ENCODE measurements around the gene KIF16B. TPM values are rescaled to one million over a fixed set of nuclear protein-coding genes. Genes with fewer than 3 reads are reported as not detected.

Gene KIF16B
- total RNA-seq, 6 experiments from 2014 or later, result 8.4 to 15.9 (median 11.7) TPM

GRCh38 chr20:16613954-16614353 lies 40.7 kb upstream of the KIF16B start:
- intact Hi-C loops (cut with DNase I), result no loop called here

DNA sequence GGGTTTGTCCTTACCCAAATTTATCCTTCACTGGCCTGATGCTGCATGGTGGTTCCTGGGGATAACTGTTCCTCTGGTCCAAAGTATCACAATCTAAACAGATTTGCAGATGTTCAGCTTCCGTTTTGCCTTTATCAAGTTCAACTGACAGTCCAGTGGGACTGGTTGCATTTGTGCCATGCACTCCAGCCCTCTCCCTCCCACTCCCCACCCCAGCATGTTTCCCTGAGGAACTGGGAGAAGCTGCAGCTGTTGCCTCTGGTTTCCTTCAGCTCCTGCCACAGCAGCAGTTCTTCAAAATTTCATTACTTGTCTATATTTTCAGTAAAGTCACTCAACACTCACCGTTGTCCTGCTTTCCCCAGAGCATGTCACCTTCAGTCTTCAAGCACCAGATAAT lies 39.5 kb upstream of the KIF16B start:
- 82% methylated on average over 2 of the region's 2 CpGs for WGBS (ENCODE audit: insufficient coverage, low coverage, low lambda C conversion rate, missing lambda C conversion rate)
- no peaks in the 10 kb centered on the region for H3K36me3 ChIP-seq
- DNase-seq, result no peak
- TF ChIP-seq CTCF (IDR thresholded peaks at IDR 0.05), result no peak
- no peak for TF ChIP-seq POLR2A (IDR thresholded peaks at IDR 0.05)
- H3K27ac ChIP-seq, result no peak overlapping the region
- H3K4me1 ChIP-seq, result peaks cover 0 to 11% (median 5%) of the 10 kb centered on the region in 4 donors
- no peaks in the 10 kb centered on the region for H3K27me3 ChIP-seq
- H3K4me3 ChIP-seq, result no peak overlapping the region
- intact Hi-C loops (cut with DNase I), result no loop called here
- ATAC-seq, result no peak
- no peaks in the 10 kb centered on the region for H3K9me3 ChIP-seq

More at GRCh38 chr20:16613954-16614353, 40.7 kb upstream of the KIF16B start:
- ATAC-seq, result no peak
- Histone ChIP-seq H3K4me1 (no peaks in the 10 kb centered on the region), H3K4me3 (no peak overlapping the region), H3K27me3 (no peaks in the 10 kb centered on the region), H3K9me3 (no peaks in the 10 kb centered on the region), H3K36me3 (no peaks in the 10 kb centered on the region), H3K27ac (no peak overlapping the region)
- DNase-seq, result no peak
- 66% methylated on average over 6 of the region's 6 CpGs for WGBS (ENCODE audit: insufficient coverage, low coverage, low lambda C conversion rate, missing lambda C conversion rate)
- TF ChIP-seq POLR2A (IDR thresholded peaks at IDR 0.05) (no peak), CTCF (IDR thresholded peaks at IDR 0.05) (no peak)

- TF ChIP-seq POLR2A (IDR thresholded peaks at IDR 0.05), result no peak
- no peak for TF ChIP-seq CTCF (IDR thresholded peaks at IDR 0.05)
- Histone ChIP-seq H3K36me3 (no peaks in the 10 kb centered on the region), H3K9me3 (no peaks in the 10 kb centered on the region), H3K27ac (no peak overlapping the region), H3K4me1 (peaks cover 0 to 16% (median 8%) of the 10 kb centered on the region in 4 donors), H3K27me3 (no peaks in the 10 kb centered on the region), H3K4me3 (no peak overlapping the region)
- ATAC-seq (no peak), DNase-seq (no peak)
- intact Hi-C loops (cut with DNase I), result no loop called here
- WGBS (ENCODE audit: insufficient coverage, low coverage, low lambda C conversion rate, missing lambda C conversion rate), result no CpG with 5 or more reads among the region's 6 CpGs
Observed at GRCh38 chr20:16611817-16612216, 38.6 kb upstream of the KIF16B start.

DNA sequence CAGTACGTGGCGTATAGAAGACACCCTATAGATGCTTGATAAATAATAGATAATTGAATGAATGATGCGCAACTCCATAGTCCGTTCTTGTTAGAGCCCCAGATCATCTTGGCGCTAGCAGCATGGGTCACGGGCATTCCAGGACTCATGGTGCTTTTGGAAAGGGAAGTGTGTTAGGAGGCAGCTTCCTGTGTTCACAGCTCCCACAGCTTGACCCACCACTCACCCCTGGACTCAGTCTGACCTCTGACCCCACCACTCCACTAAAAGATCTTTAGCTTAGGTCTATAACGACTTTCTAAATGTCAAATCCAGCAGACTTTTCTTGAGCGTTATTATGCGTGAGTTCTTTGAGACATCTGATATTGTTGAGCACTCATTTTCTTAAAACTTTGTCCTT lies 35.8 kb upstream of the KIF16B start:
- 68% methylated on average over 5 of the region's 9 CpGs for WGBS (ENCODE audit: insufficient coverage, low coverage, low lambda C conversion rate, missing lambda C conversion rate)
- no peaks in the 10 kb centered on the region for H3K9me3 ChIP-seq
- TF ChIP-seq CTCF (IDR thresholded peaks at IDR 0.05), result no peak
- TF ChIP-seq POLR2A (IDR thresholded peaks at IDR 0.05), result no peak
- no peak overlapping the region for H3K27ac ChIP-seq
- H3K36me3 ChIP-seq, result no peaks in the 10 kb centered on the region
- no peak for DNase-seq
- peak in 1 of 4 donors; percentile 22 for ATAC-seq
- no peak overlapping the region for H3K4me3 ChIP-seq
- H3K27me3 ChIP-seq, result no peaks in the 10 kb centered on the region
- intact Hi-C loops (cut with DNase I), result no loop called here
- peaks cover 0 to 16% (median 8%) of the 10 kb centered on the region in 4 donors for H3K4me1 ChIP-seq

- H3K27me3 ChIP-seq, result no peaks in the 10 kb centered on the region
- ATAC-seq (peak; percentile 76 to 86 (median 82)), DNase-seq (peak in 1 of 3 donors; percentile 62)
- H3K4me3 ChIP-seq, result peak overlapping the region in 2 of 3 donors; percentile 17 to 43
- H3K36me3 ChIP-seq, result no peaks in the 10 kb centered on the region
- H3K4me1 ChIP-seq, result peaks cover 0 to 16% (median 8%) of the 10 kb centered on the region in 4 donors
- H3K9me3 ChIP-seq, result no peaks in the 10 kb centered on the region
- intact Hi-C loops (cut with DNase I), result no loop called here
- WGBS (ENCODE audit: insufficient coverage, low coverage, low lambda C conversion rate, missing lambda C conversion rate), result 21% methylated on average over 2 of the region's 2 CpGs
- TF ChIP-seq CTCF (IDR thresholded peaks at IDR 0.05) (no peak), POLR2A (IDR thresholded peaks at IDR 0.05) (no peak)
- peak overlapping the region in 2 of 3 donors; percentile 56 to 78 for H3K27ac ChIP-seq
Observed at GRCh38 chr20:16608277-16608650, 35.0 kb upstream of the KIF16B start.
